WERI-Rb-1 (cell line): ENCODE results near the gene SLC5A10.

ENCODE experiments used
- DNase-seq: peaks from one replicate; pipeline ENCODE4 v3.0.0-alpha.2; 2020
- H3K27ac ChIP-seq: fragments of 250-450 bp; sonication (Bioruptor Pico); 2 replicates; pipeline ENCODE4 v1.5.1; 2020; ENCODE audit warnings: mild to moderate bottlenecking, moderate library complexity
- H3K27me3 ChIP-seq: fragments of 250-450 bp; sonication (Bioruptor Pico); 2 replicates; pipeline ENCODE4 v1.5.1; 2021; ENCODE audit warnings: mild to moderate bottlenecking, low read depth, moderate library complexity; ENCODE audit not compliant: insufficient read depth, severe bottlenecking
- H3K36me3 ChIP-seq: fragments of 250-450 bp; sonication (Bioruptor Pico); 2 replicates; pipeline ENCODE4 v1.5.1; 2020; ENCODE audit warnings: mild to moderate bottlenecking, moderate library complexity
- H3K4me3 ChIP-seq: 2 replicates; pipeline ENCODE4 v1.5.1; 2011; ENCODE audit warnings: low read depth, mild to moderate bottlenecking, control low read depth, low read length
- H3K9me3 ChIP-seq: fragments of 250-450 bp; sonication (Bioruptor Pico); 2 replicates; pipeline ENCODE4 v1.5.1; 2021; ENCODE audit warnings: mild to moderate bottlenecking, moderate library complexity; ENCODE audit not compliant: severe bottlenecking
- CTCF ChIP-seq: IDR thresholded peaks from 2 replicates; pipeline ENCODE4 v1.5.1; 2011; ENCODE audit warnings: low read depth, mild to moderate bottlenecking, control low read depth, inconsistent platforms, low read length

SLC5A10 gene

GRCh38 chr17:18976201-18976600, 24.2 kb downstream of the SLC5A10 start:
- Histone ChIP-seq H3K4me3 (no peak overlapping the region), H3K9me3 (no peaks in the 10 kb centered on the region), H3K27me3 (no peaks in the 10 kb centered on the region), H3K27ac (no peak overlapping the region), H3K36me3 (no peaks in the 10 kb centered on the region)
- DNase-seq = no peak
- TF ChIP-seq CTCF = no peak

- no peak overlapping the region for H3K27ac ChIP-seq
- no peak for TF ChIP-seq CTCF
- no peak for DNase-seq
- no peaks in the 10 kb centered on the region for H3K36me3 ChIP-seq
- H3K27me3 ChIP-seq = no peaks in the 10 kb centered on the region
- no peak overlapping the region for H3K4me3 ChIP-seq
- no peaks in the 10 kb centered on the region for H3K9me3 ChIP-seq
Measured at GRCh38 chr17:18977021-18977420, 25.1 kb downstream of the SLC5A10 start.

- no peak for TF ChIP-seq CTCF
- DNase-seq = no peak
- Histone ChIP-seq H3K27ac (no peak overlapping the region), H3K27me3 (no peaks in the 10 kb centered on the region), H3K4me3 (no peak overlapping the region), H3K36me3 (no peaks in the 10 kb centered on the region), H3K9me3 (no peaks in the 10 kb centered on the region)
Measured at GRCh38 chr17:18977646-18978045, 25.7 kb downstream of the SLC5A10 start.

- no peak for DNase-seq
- no peaks in the 10 kb centered on the region for H3K36me3 ChIP-seq
- no peaks in the 10 kb centered on the region for H3K9me3 ChIP-seq
- no peaks in the 10 kb centered on the region for H3K27me3 ChIP-seq
- H3K27ac ChIP-seq = no peak overlapping the region
- H3K4me3 ChIP-seq = no peak overlapping the region
- no peak for TF ChIP-seq CTCF
Measured at GRCh38 chr17:18978050-18978449, 26.1 kb downstream of the SLC5A10 start.

- no peak for DNase-seq
- no peaks in the 10 kb centered on the region for H3K36me3 ChIP-seq
- TF ChIP-seq CTCF = no peak
- no peak overlapping the region for H3K4me3 ChIP-seq
- H3K27ac ChIP-seq = no peak overlapping the region
- no peaks in the 10 kb centered on the region for H3K27me3 ChIP-seq
- no peaks in the 10 kb centered on the region for H3K9me3 ChIP-seq
Measured at GRCh38 chr17:18978655-18979054, 26.7 kb downstream of the SLC5A10 start.

- Histone ChIP-seq H3K4me3 (no peak overlapping the region), H3K9me3 (no peaks in the 10 kb centered on the region), H3K27ac (no peak overlapping the region), H3K36me3 (no peaks in the 10 kb centered on the region), H3K27me3 (no peaks in the 10 kb centered on the region)
- no peak for DNase-seq
- TF ChIP-seq CTCF = no peak
Measured at GRCh38 chr17:18980682-18981334, 28.8 kb downstream of the SLC5A10 start.
